OCI-LY7 (cell line): ENCODE data around the gene TNK1. TPM values are rescaled to one million over a fixed set of nuclear protein-coding genes. Genes with fewer than 3 reads are reported as not detected.

Experiments
- BruUV-seq: library from RNA; stranded (reverse); fragments of 400-500 nt; replicated peaks from 2 replicates; lab custom pipeline; 2021; lab: Mats Ljungman, UMichigan
- CTCF ChIA-PET: fragments of 300-600 bp; sonication (Branson Sonifier 250); formaldehyde crosslinking; loops from one replicate; lab custom pipeline; 2022; ENCODE audit warnings: antibody characterized with exemption; ENCODE audit not compliant: unreplicated experiment; lab: Charles Lee
- POLR2A ChIA-PET: fragments of 300-600 bp; sonication (Branson Sonifier 250); formaldehyde crosslinking; loops from one replicate; lab custom pipeline; 2022; ENCODE audit warnings: antibody characterized with exemption; lab: Charles Lee
- DNase-seq: peaks from one replicate; pipeline ENCODE4 v3.0.0-alpha.2; 2015; ENCODE audit warnings: low spot score
- H2AFZ ChIP-seq: fragments of 200-600 bp; sonication (generic), shearing (Covaris generic); 2 replicates; pipeline ENCODE4 v1.6.1; 2014; ENCODE audit warnings: mild to moderate bottlenecking, antibody characterized with exemption, low read length, moderate library complexity
- H3K27ac ChIP-seq: fragments of 200-600 bp; sonication (generic); 2 replicates; pipeline ENCODE4 v1.5.1; 2014; ENCODE audit warnings: mixed run types, low read depth, mild to moderate bottlenecking, moderate library complexity, low read length, inconsistent platforms; ENCODE audit not compliant: poor library complexity, severe bottlenecking
- H3K36me3 ChIP-seq: fragments of 200-600 bp; sonication (generic); 2 replicates; pipeline ENCODE4 v1.6.1; 2014; ENCODE audit warnings: mild to moderate bottlenecking, antibody characterized with exemption, low read length, moderate library complexity, mixed read lengths; ENCODE audit not compliant: insufficient read depth
- H3K4me1 ChIP-seq: fragments of 200-600 bp; sonication (generic); 2 replicates; pipeline ENCODE4 v1.5.1; 2014; ENCODE audit warnings: mild to moderate bottlenecking, low read length; ENCODE audit not compliant: insufficient read depth, poor library complexity, severe bottlenecking
- H3K4me2 ChIP-seq: fragments of 200-600 bp; sonication (generic); 2 replicates; pipeline ENCODE4 v1.6.1; 2014; ENCODE audit warnings: mild to moderate bottlenecking, low read length
- H3K4me3 ChIP-seq: fragments of 200-600 bp; sonication (generic); 2 replicates; pipeline ENCODE4 v1.5.1; 2014; ENCODE audit warnings: mild to moderate bottlenecking, low read depth, low read length; ENCODE audit not compliant: poor library complexity, severe bottlenecking
- H3K79me2 ChIP-seq: fragments of 200-600 bp; sonication (generic); 2 replicates; pipeline ENCODE4 v1.6.1; 2016; ENCODE audit warnings: low read depth, mild to moderate bottlenecking, low read length, moderate library complexity, mixed read lengths; ENCODE audit not compliant: insufficient read depth
- H3K9me2 ChIP-seq: fragments of 200-600 bp; sonication (generic); 2 replicates; pipeline ENCODE4 v1.6.1; 2016; ENCODE audit warnings: mild to moderate bottlenecking, low read length, mixed read lengths; ENCODE audit not compliant: insufficient read depth
- H3K9me3 ChIP-seq: fragments of 200-600 bp; sonication (generic); 2 replicates; pipeline ENCODE4 v1.6.1; 2014; ENCODE audit warnings: mild to moderate bottlenecking, mixed run types, low read length, mixed read lengths
- H4K20me1 ChIP-seq: fragments of 200-600 bp; sonication (generic); 2 replicates; pipeline ENCODE4 v1.6.1; 2014; ENCODE audit warnings: mild to moderate bottlenecking, antibody characterized with exemption, low read length, moderate library complexity, mixed read lengths; ENCODE audit not compliant: insufficient read depth
- CTCF ChIP-seq: fragments of 200-600 bp; sonication (generic); conservative IDR thresholded peaks from 2 replicates; pipeline ENCODE4 v1.5.1; 2014; ENCODE audit warnings: mild to moderate bottlenecking, antibody characterized with exemption, low read length, moderate library complexity, mixed read lengths
- EZH2phosphoT487 ChIP-seq: fragments of 200-600 bp; sonication (generic); IDR thresholded peaks from 2 replicates; pipeline ENCODE4 v1.6.1; 2018; ENCODE audit warnings: low read depth, borderline replicate concordance, mild to moderate bottlenecking, mixed run types, antibody characterized with exemption, low read length, moderate library complexity, mixed read lengths
- intact Hi-C: fragments of 100-400 bp; cut with micrococcal nuclease; formaldehyde crosslinking; loops from one replicate; pipeline ENCODE4 v1.10.0; 2022; ENCODE audit not compliant: unreplicated experiment
- total RNA-seq, 2 experiments: library from RNA; depleted of rRNA in 1 of 2; stranded (reverse); fragments of >200 nt in 1 of 2; shearing (Covaris generic) in 1 of 2; gene quantifications; 2 replicates each; pipeline ENCODE4 v1.2.3, GENCODE V29; 2014 to 2022

Gene TNK1
- total RNA-seq, 2 experiments from 2014 or later = 5.0 to 6.4 TPM

- Histone ChIP-seq H3K27ac (no peak overlapping the region), H3K4me2 (peak overlapping the region; percentile 60), H2AFZ (peak overlapping the region; percentile 30; the same call in 1 of the 2 replicates), H3K36me3 (no peaks in the 10 kb centered on the region), H3K9me3 (no peaks in the 10 kb centered on the region), H3K4me3 (peak overlapping the region; percentile 70), H3K9me2 (no peaks in the 10 kb centered on the region), H4K20me1 (no peaks in the 10 kb centered on the region), H3K79me2 (no peaks in the 10 kb centered on the region), H3K4me1 (peaks cover 6% of the 10 kb centered on the region)
- TF ChIP-seq EZH2phosphoT487 (no peak), CTCF (no peak)
- CTCF ChIA-PET = interaction anchor here (1.9 kb wide), 1 partner anchor 33 kb away, joined by 18 read pairs; the partner anchor contains the start of gene TMEM102
- POLR2A ChIA-PET = interaction anchor here (0.7 to 1.5 kb wide), 7 partner anchors 9 to 88 kb away, joined by 3 to 8 read pairs (median 5); partner anchors contain the start of genes PLSCR3 and TMEM102
- intact Hi-C loops = loop anchor here (5.0 kb wide), 1 partner anchor 51 kb away; the partner anchor contains the start of gene KCTD11
- BruUV-seq = TSS peak; percentile 87
- DNase-seq = peak; percentile 16
Observed at GRCh38 chr17:7403043-7403726, 22.3 kb downstream of the TNK1 start.

- Histone ChIP-seq H3K4me3 (peak overlapping the region; percentile 70), H3K79me2 (no peaks in the 10 kb centered on the region), H3K4me2 (peak overlapping the region; percentile 60), H2AFZ (peak overlapping the region; percentile 30), H3K9me3 (no peaks in the 10 kb centered on the region), H3K27ac (no peak overlapping the region), H3K9me2 (no peaks in the 10 kb centered on the region), H3K4me1 (peaks cover 6% of the 10 kb centered on the region), H3K36me3 (no peaks in the 10 kb centered on the region), H4K20me1 (no peaks in the 10 kb centered on the region)
- ChIA-PET CTCF (interaction anchor here (0.6 to 1.9 kb wide), 4 partner anchors 11 to 51 kb away, joined by 3 to 18 read pairs (median 4); partner anchors contain the start of gene TMEM102), POLR2A (interaction anchor here (0.7 to 1.5 kb wide), 10 partner anchors 9 to 285 kb away, joined by 3 to 8 read pairs (median 4); partner anchors contain the start of genes PLSCR3, TMEM102 and WRAP53)
- no peak for DNase-seq
- no peak for TF ChIP-seq EZH2phosphoT487
- no peak for TF ChIP-seq CTCF
- intact Hi-C loops = loop anchor here (5.0 kb wide), 1 partner anchor 51 kb away; the partner anchor contains the start of gene KCTD11
- no TSS peak for BruUV-seq
Observed at GRCh38 chr17:7403727-7403976, 22.8 kb downstream of the TNK1 start.
